Transverse colon (tissue), 3 donors: ENCODE measurements around the gene EFCAB7.

ENCODE experiments used
- EP300 ChIP-seq: sonication (generic); formaldehyde crosslinking; IDR thresholded peaks from one replicate; pipeline ENCODE4 v1.6.1; 2017; ENCODE audit warnings: antibody characterized with exemption, low read depth
- POLR2A ChIP-seq: fragments of 450-650 bp; IDR thresholded peaks from one replicate; pipeline ENCODE4 v1.6.1; 2016; ENCODE audit warnings: antibody characterized with exemption, mild to moderate bottlenecking, moderate library complexity
- POLR2AphosphoS5 ChIP-seq, 3 donors: sonication (generic); formaldehyde crosslinking; IDR thresholded peaks; one replicate each; pipeline ENCODE4 v1.6.1; 2016; ENCODE audit warnings: antibody characterized with exemption in 3 of 3

DNA sequence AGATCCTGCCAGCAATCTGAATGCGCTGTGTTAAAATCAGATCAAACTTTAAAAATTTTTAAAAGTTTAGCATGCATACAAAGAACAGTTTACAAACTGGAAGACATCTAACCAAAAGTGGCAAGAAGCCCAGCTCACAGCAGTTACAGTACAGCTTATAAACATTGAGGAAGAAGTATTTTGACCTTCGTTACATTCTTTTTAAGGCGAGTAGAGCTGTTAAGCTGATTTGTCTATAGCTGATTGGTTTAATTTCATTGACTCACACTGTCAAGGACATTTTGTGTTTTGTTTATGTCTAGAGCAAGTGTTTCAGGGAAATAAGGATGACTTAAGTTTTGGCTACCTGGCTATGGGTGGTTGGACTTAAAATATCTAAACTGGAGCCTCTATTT is 66.8 kb downstream of the EFCAB7 start:
- TF ChIP-seq EP300 (no peak), POLR2AphosphoS5 (IDR thresholded peaks at IDR 0.05) (peak in 1 of 3 donors; percentile 11), POLR2A (no peak)
